ENCODE measurements around the gene ZEB1.
"Not testable (repeated sequence)": the region's sequence is repeated elsewhere in the genome, so short reads cannot be mapped to it uniquely, and the experiment has no call there.

The ZEB1 gene

DNA sequence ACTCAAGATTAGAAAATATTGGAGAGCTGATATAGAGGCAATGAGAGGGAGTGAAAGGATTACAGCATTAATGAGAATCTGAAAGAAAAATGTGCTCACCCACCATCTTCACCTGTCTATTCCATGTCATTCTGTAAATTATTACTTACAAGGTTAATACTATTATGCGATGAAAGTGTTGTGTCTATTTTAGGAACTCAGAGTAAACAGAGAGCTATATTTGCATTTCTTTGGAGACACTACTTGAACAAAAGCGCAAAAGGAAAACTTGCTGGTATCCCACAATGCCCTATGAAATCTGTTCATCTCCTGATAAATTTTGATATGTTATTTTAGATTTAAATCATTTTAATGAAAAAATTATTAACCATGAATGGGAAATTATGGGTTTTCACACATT, 196.1 kb downstream of the ZEB1 start:
- no peak for DNase-seq

DNA sequence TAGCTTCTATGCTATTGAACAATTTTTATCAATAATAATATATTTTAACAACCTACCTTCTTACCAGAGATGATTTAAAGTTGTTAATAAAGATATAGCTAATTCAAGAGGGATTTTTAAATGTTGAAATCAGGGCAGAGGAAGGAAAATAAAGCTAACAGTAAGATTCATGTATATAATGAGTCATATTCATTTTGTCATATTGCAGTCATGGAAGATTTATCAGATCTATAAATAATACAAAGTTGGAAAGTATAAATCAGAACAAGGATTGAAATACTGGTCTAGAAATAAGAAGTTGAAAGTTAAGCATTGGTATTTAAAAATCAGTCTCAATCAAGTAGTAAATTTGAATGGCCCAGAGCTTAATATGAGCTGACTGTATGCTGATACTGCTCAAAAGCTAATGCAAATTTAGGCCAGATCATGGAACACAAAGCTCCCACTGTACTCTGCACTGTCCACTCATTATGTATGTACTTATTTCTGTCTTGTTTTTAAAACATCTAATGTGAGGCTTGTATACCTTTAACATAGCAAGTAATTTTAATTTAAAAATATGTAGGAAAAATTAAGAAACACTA, 196.9 kb downstream of the ZEB1 start:
- no peak for DNase-seq

DNA sequence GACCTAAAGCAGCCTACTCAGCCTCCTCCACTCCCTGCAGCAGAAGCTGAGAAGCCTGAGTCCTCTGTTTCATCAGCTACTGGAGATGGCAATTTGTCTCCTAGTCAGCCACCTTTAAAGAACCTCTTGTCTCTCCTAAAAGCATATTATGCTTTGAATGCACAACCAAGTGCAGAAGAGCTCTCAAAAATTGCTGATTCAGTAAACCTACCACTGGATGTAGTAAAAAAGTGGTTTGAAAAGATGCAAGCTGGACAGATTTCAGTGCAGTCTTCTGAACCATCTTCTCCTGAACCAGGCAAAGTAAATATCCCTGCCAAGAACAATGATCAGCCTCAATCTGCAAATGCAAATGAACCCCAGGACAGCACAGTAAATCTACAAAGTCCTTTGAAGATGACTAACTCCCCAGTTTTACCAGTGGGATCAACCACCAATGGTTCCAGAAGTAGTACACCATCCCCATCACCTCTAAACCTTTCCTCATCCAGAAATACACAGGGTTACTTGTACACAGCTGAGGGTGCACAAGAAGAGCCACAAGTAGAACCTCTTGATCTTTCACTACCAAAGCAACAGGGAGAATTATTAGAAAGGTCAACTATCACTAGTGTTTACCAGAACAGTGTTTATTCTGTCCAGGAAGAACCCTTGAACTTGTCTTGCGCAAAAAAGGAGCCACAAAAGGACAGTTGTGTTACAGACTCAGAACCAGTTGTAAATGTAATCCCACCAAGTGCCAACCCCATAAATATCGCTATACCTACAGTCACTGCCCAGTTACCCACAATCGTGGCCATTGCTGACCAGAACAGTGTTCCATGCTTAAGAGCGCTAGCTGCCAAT, 202.2 kb downstream of the ZEB1 start:
- no peak for DNase-seq

DNA sequence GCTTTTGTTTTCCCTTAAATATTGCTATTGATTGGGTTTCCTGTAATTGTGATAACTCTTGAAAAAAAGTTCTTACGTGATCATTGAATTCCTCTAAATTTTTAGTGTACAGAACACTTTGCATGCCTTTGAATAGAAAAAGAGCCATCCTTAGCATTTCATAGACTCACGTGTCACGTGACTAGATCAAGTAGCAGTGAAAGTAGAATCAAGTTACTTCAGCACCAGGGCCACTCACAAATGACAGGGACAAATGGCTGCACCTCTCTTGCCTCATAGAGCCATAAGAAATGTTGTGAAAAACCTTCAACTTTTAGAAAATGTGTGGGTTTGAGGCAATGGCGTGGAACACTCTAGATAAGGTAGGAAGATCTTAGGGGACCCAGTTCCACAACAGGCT, 203.8 kb downstream of the ZEB1 start:
- DNase-seq, result no peak

- no peak for DNase-seq
These were observed 205.4 kb downstream of the ZEB1 start for GRCh38 chr10:31524460-31524859.

DNA sequence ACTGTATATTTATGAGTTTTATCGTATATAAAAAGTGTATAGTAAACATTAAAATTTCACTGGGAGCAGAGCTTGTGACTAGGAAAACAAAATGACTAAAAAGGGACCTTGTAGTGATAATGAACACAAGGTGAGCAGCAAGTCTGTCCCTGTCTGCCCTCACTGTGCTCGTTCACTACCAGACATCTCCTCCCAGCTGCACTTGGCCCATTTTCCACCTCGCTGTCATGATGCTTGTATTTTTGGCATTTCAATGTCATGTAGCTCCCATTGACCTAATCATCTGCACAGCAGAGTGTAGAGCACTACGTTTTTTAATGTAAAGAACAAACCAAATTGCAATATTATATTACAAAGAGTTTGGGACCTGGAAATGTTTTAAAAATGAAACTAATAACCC, 207.2 kb downstream of the ZEB1 start:
- no peak for DNase-seq

DNA sequence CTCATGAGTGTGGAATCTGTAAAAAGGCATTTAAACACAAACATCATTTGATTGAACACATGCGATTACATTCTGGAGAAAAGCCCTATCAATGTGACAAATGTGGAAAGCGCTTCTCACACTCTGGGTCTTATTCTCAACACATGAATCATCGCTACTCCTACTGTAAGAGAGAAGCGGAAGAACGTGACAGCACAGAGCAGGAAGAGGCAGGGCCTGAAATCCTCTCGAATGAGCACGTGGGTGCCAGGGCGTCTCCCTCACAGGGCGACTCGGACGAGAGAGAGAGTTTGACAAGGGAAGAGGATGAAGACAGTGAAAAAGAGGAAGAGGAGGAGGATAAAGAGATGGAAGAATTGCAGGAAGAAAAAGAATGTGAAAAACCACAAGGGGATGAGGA, 207.7 kb downstream of the ZEB1 start:
- DNase-seq, result no peak

DNA sequence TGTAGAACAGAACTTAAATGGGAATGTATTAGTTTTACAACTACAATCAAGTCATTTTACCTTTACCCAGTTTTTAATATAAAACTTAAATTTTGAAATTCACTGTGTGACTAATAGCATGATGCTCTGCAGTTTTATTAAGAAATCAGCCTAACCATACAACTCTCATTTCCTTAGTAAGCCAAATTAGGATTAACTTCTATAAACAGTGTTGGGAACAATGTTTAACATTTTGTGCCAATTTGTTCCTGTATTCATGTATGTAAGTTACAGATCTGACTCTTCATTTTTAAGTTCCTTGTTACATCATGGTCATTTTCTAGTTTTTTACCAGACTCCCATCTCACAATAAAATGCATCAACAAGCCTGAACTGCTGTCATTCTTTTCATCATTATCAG, 209.8 kb downstream of the ZEB1 start:
- DNase-seq, result no peak

DNA sequence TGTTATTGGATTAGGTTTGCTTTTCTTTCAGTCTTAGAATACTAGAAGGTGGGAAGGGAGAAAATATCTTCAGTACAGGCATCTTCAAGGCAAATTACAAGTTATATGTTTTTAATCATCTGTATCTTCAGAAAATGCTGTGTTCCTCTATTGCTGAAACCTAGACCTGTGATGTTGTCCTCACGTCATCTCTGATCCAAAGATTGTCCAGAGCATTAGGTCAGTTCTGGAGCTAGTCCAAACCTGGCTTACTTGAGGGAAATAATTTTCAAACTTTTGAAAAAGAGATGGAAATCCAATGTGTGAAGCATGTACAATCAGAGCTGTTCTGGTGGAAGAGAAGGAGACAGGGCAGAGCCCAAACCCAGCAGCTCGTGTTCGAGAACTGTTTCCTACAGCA, 217.3 kb downstream of the ZEB1 start:
- no peak for DNase-seq

GRCh38 chr10:31549896-31550295, 230.9 kb downstream of the ZEB1 start:
- DNase-seq, result no peak

- no peak for DNase-seq
These were observed 235.5 kb downstream of the ZEB1 start for GRCh38 chr10:31554556-31554955.

- DNase-seq, result no peak
These were observed 238.8 kb downstream of the ZEB1 start for GRCh38 chr10:31557854-31558253.

DNA sequence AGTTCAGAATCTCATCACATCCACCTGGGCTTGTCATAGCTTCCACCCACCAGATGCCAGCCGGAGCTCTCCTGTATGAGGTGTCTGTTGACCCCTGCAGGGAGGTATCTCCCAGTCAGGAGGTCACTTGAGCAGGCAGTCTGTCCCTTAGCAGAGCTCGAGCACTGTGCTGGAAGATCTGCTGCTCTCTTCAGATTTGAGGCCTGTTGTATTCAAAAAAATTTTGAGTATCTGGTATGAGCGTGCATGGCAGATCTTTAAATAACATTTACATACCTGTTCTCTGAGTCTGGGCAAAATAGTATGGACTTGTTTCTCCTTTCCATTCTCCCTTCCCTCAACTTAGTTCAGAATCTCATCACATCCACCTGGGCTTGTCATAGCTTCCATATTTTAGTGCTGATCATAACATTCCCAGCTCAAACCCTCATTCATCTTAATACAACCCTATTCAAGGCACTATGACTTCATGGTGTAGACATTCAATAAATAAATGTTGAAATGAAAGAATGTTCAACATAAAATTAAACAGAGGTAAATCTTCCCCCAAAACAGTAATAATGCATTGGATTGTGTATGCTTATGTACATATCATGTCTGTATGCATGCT, 249.3 kb downstream of the ZEB1 start:
- not testable (repeated sequence) for DNase-seq

DNA sequence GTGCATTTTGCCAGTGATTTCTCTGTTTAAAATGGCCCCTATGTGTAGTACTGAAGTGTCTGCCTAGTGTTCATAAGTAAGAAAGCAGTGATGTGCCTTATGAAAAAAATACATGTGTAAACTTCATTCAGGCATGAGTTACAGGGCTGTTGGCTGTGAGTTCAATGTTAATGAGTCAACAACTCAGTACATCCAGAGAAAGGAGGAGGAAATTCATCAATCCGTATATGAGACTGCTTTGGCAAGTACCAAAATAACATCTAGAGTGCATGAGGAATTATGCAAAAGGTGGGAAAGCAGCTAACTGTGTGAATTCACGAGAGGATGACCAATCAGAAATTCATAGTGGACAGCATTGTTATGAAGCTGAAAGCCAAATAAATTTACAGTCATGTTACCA, 255.6 kb downstream of the ZEB1 start:
- no peak for DNase-seq

DNA sequence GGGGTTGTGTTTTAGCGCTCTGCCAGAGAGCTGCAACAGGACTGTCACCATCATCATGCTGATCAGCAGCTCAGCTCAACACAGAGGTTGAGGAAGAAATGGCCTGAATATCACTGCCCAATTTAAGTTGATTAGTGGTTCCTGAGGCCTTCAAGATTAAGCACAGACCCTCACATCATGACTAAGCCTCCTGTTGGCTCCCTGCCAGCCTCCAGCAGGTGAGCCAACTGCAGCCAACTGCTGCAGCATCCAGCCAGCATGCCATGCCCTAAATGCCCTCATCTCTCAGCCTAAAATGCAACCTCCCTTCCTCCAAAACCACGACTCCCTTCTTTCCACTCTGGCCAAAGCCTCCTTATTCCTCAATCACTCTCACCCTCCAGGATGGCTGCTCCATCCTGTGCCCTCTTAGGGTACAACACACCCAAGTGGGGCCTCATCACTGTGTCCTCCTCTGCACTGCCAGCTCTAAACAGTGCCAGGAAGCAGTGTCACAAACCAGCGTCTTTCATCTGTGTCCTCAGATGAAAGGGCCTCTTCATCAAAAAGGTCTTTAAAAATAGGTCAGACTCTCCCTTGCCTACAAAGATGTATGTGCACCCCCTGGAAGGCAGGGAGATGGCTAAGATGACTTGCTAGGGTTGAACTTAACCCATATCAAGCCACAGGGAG, 259.3 kb downstream of the ZEB1 start:
- no peak for DNase-seq

DNA sequence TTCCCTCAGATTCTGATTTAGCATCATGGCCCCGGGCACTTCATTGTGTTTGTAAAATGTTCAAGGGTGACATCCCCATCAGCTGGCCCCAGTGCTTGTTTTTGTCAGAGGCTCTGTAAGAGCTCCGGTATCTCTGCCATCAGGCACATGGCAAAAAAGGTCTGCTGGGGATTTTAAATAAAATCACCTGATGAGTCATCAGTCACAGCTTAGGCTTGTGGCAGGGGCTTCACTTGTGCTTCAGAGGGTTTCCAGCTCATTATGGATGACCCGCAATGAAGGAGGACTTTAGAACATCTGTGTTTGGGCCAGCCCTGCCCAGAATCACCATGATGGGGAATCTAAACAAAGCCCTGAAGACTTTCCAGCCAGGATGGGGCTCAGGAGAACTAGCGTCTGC, 259.9 kb downstream of the ZEB1 start:
- no peak for DNase-seq
